GM23338 (cell line): ENCODE data around the gene RGS6. TPM values are rescaled to one million over a fixed set of nuclear protein-coding genes. Genes with fewer than 3 reads are reported as not detected.

Source experiments
- ATAC-seq: fragments of 200-7000 bp; cut with Tn5 transposase; 3 replicates; pipeline ENCODE4 v1.9.1; 2020
- DNase-seq: peaks from one replicate; pipeline ENCODE4 v3.0.0-alpha.2; 2015; ENCODE audit warnings: low spot score
- H2AFZ ChIP-seq: fragments of 200-600 bp; sonication (generic); 2 replicates; pipeline ENCODE4 v1.8.0; 2016; ENCODE audit warnings: antibody characterized with exemption, mild to moderate bottlenecking, moderate library complexity
- H3F3A ChIP-seq: fragments of 200-600 bp; sonication (generic); replicated peaks from 2 replicates; pipeline ENCODE4 v1.8.0; 2017; ENCODE audit warnings: antibody characterized with exemption, mixed run types, low read depth
- H3K27ac ChIP-seq: fragments of 200-600 bp; sonication (generic); 2 replicates; pipeline ENCODE4 v1.6.1; 2016; ENCODE audit warnings: low read depth
- H3K27me3 ChIP-seq: fragments of 200-600 bp; sonication (generic); 2 replicates; pipeline ENCODE4 v1.8.0; 2016; ENCODE audit warnings: mild to moderate bottlenecking, mixed run types, moderate library complexity; ENCODE audit not compliant: insufficient read depth
- H3K36me3 ChIP-seq: fragments of 200-600 bp; sonication (generic); 2 replicates; pipeline ENCODE4 v1.8.0; 2016; ENCODE audit warnings: mild to moderate bottlenecking; ENCODE audit not compliant: insufficient read depth
- H3K4me1 ChIP-seq: fragments of 200-600 bp; sonication (generic); 2 replicates; pipeline ENCODE4 v1.8.0; 2016; ENCODE audit warnings: mild to moderate bottlenecking, moderate library complexity; ENCODE audit not compliant: insufficient read depth
- H3K4me2 ChIP-seq: fragments of 200-600 bp; sonication (generic); 2 replicates; pipeline ENCODE4 v1.7.1; 2017; ENCODE audit warnings: mixed run types
- H3K4me3 ChIP-seq: fragments of 200-600 bp; sonication (generic); 2 replicates; pipeline ENCODE4 v1.6.1; 2016; ENCODE audit warnings: mixed run types
- H3K79me2 ChIP-seq: fragments of 200-600 bp; sonication (generic); replicated peaks from 2 replicates; pipeline ENCODE4 v1.8.0; 2017; ENCODE audit warnings: mild to moderate bottlenecking; ENCODE audit not compliant: insufficient read depth
- H3K9me2 ChIP-seq: fragments of 200-600 bp; sonication (generic); 2 replicates; pipeline ENCODE4 v1.8.0; 2017; ENCODE audit not compliant: insufficient read depth
- H4K20me1 ChIP-seq: fragments of 200-600 bp; sonication (generic); replicated peaks from 2 replicates; pipeline ENCODE4 v1.8.0; 2017; ENCODE audit warnings: mild to moderate bottlenecking; ENCODE audit not compliant: insufficient read depth
- H3K27ac Mint-ChIP-seq: 2 replicates; pipeline ENCODE4 v1.8.0; 2020; ENCODE audit warnings: inconsistent platforms, mild to moderate bottlenecking, moderate library complexity, mixed read lengths
- H3K27me3 Mint-ChIP-seq: 3 replicates; pipeline ENCODE4 v1.8.0; 2022; ENCODE audit warnings: low read depth, mild to moderate bottlenecking, moderate library complexity, mixed read lengths, inconsistent platforms; ENCODE audit not compliant: insufficient read depth, poor library complexity
- H3K36me3 Mint-ChIP-seq: 3 replicates; pipeline ENCODE4 v1.8.0; 2021; ENCODE audit warnings: low read depth, mild to moderate bottlenecking, inconsistent platforms, moderate library complexity, mixed read lengths
- H3K4me1 Mint-ChIP-seq: 3 replicates; pipeline ENCODE4 v1.8.0; 2020; ENCODE audit warnings: mild to moderate bottlenecking, inconsistent platforms, mixed read lengths
- H3K4me3 Mint-ChIP-seq: 3 replicates; pipeline ENCODE4 v1.8.0; 2021; ENCODE audit warnings: moderate library complexity, mild to moderate bottlenecking, inconsistent platforms, mixed read lengths
- H3K9me3 Mint-ChIP-seq: 3 replicates; pipeline ENCODE4 v1.8.0; 2020; ENCODE audit warnings: moderate library complexity, mild to moderate bottlenecking, inconsistent platforms, mixed read lengths
- CREB1 ChIP-seq: fragments of 250-450 bp; sonication (Bioruptor Pico); IDR thresholded peaks from 2 replicates; pipeline ENCODE4 v1.5.0; 2020; ENCODE audit warnings: low read depth, mild to moderate bottlenecking, moderate library complexity
- CTCF ChIP-seq, 2 experiments: fragments of 200-600 bp in 1 of 2; sonication (generic) in 1 of 2; conservative IDR thresholded peaks; 2 replicates each; pipeline versions ENCODE4 v1.5.1 to v1.6.1; 2016 to 2017; ENCODE audit warnings: antibody characterized with exemption in 2 of 2, low read depth in 2 of 2, mild to moderate bottlenecking in 2 of 2, moderate library complexity in 1 of 2
- ETS1 ChIP-seq: IDR thresholded peaks from 2 replicates; pipeline ENCODE4 v1.6.1; 2016; ENCODE audit warnings: antibody characterized with exemption
- EZH2 ChIP-seq: fragments of 200-600 bp; sonication (generic); IDR thresholded peaks from one replicate; pipeline ENCODE4 v1.8.0; 2017; ENCODE audit warnings: antibody characterized with exemption, mild to moderate bottlenecking, low read depth; ENCODE audit not compliant: unreplicated experiment
- EZH2phosphoT487 ChIP-seq: fragments of 200-600 bp; sonication (generic); IDR thresholded peaks from one replicate; pipeline ENCODE4 v1.8.1; 2018; ENCODE audit warnings: antibody characterized with exemption; ENCODE audit not compliant: unreplicated experiment
- JUNB ChIP-seq: IDR thresholded peaks from one replicate; pipeline ENCODE4 v1.6.1; 2016; ENCODE audit warnings: antibody characterized with exemption; ENCODE audit not compliant: unreplicated experiment
- NANOG ChIP-seq: IDR thresholded peaks from 2 replicates; pipeline ENCODE4 v1.6.1; 2016; ENCODE audit warnings: antibody characterized with exemption, borderline replicate concordance
- POLR2AphosphoS5 ChIP-seq: IDR thresholded peaks from 2 replicates; pipeline ENCODE4 v1.6.1; 2016; ENCODE audit warnings: antibody characterized with exemption, low read depth
- REST ChIP-seq: IDR thresholded peaks from one replicate; pipeline ENCODE4 v1.6.1; 2018; ENCODE audit warnings: antibody characterized with exemption; ENCODE audit not compliant: unreplicated experiment
- STAT1 ChIP-seq: IDR thresholded peaks from one replicate; pipeline ENCODE4 v1.6.1; 2016; ENCODE audit warnings: antibody characterized with exemption; ENCODE audit not compliant: unreplicated experiment
- ZNF331 ChIP-seq: fragments of 250-450 bp; sonication (Bioruptor Pico); IDR thresholded peaks from 2 replicates; pipeline ENCODE4 v1.5.0; 2020; ENCODE audit warnings: low read depth, mild to moderate bottlenecking, moderate library complexity
- ZNF462 ChIP-seq: fragments of 250-450 bp; sonication (Bioruptor Pico); IDR thresholded peaks from 2 replicates; pipeline ENCODE4 v1.5.0; 2020; ENCODE audit warnings: mild to moderate bottlenecking, moderate library complexity
- polyA plus RNA-seq: library from polyadenylated mRNA; unstranded; fragments of >200 nt; fragmentation: Nextera tagmentation; extraction: Ambion mirVana; gene quantifications from 2 replicates; pipeline ENCODE4 v1.2.1, GENCODE V29; 2016
- total RNA-seq: library from RNA; depleted of rRNA; stranded (reverse); fragments of >200 nt; shearing (Covaris generic); gene quantifications from 2 replicates; pipeline ENCODE4 v1.2.3, GENCODE V29; 2014

RGS6 gene
- total and polyA plus RNA-seq, 2 experiments from 2014 or later, result 0.66 to 0.83 TPM

- TF ChIP-seq JUNB (no peak), EZH2phosphoT487 (no peak), REST (no peak)
Observed at GRCh38 chr14:72553161-72553560, 620.9 kb downstream of the RGS6 start (continued).

GRCh38 chr14:72553656-72554055 lies 621.4 kb downstream of the RGS6 start:
- H3F3A ChIP-seq, result no peaks in the 10 kb centered on the region
- no peak overlapping the region for H3K4me3 Mint-ChIP-seq
- no peaks in the 10 kb centered on the region for H3K36me3 Mint-ChIP-seq
- H3K27ac Mint-ChIP-seq, result no peak overlapping the region
- no peaks in the 10 kb centered on the region for H3K79me2 ChIP-seq
- H3K27me3 Mint-ChIP-seq, result peaks cover 4% of the 10 kb centered on the region
- DNase-seq, result no peak
- peaks cover 5% of the 10 kb centered on the region; the same call in 1 of the 2 replicates for H3K9me2 ChIP-seq
- H3K9me3 Mint-ChIP-seq, result no peaks in the 10 kb centered on the region
- H3K4me3 ChIP-seq, result no peak overlapping the region
- H3K36me3 ChIP-seq, result no peaks in the 10 kb centered on the region
- peaks cover 17% of the 10 kb centered on the region for H3K4me1 ChIP-seq
- no peak overlapping the region for H3K27ac ChIP-seq
- ATAC-seq, result no peak
- no peaks in the 10 kb centered on the region for H4K20me1 ChIP-seq
- peaks cover 26% of the 10 kb centered on the region for H3K4me1 Mint-ChIP-seq
- H3K27me3 ChIP-seq, result no peaks in the 10 kb centered on the region
- H2AFZ ChIP-seq, result no peak overlapping the region
- peak overlapping the region; percentile 1; the same call in 1 of the 2 replicates for H3K4me2 ChIP-seq
- TF ChIP-seq EZH2phosphoT487 (no peak), POLR2AphosphoS5 (no peak), STAT1 (no peak), ZNF462 (CRISPR knock-in tag) (no peak), NANOG (no peak), CREB1 (CRISPR knock-in tag) (no peak), JUNB (no peak), ZNF331 (CRISPR knock-in tag) (no peak), CTCF (conservative IDR thresholded peaks at IDR 0.05; ENCODE audit: low read depth in 2 of 2) (no peak), EZH2 (no peak), ETS1 (no peak)
